HepG2 (cell line): ENCODE data around the gene ETS1. TPM values are rescaled to one million over a fixed set of nuclear protein-coding genes. Genes with fewer than 3 reads are reported as not detected.

Experiments used
- CENPT ChIP-seq: sonication (generic); formaldehyde crosslinking; IDR thresholded peaks from 2 replicates; pipeline ENCODE4 v1.8.0; 2022; ENCODE audit warnings: low read depth, mild to moderate bottlenecking, moderate library complexity, missing genetic modification reagents
- SRF ChIP-seq: IDR thresholded peaks from 2 replicates; pipeline ENCODE4 v1.6.1; 2011; ENCODE audit warnings: mild to moderate bottlenecking, low read depth, low read length, moderate library complexity
- ZNF607 ChIP-seq: sonication (generic); formaldehyde crosslinking; IDR thresholded peaks from 2 replicates; pipeline ENCODE4 v1.5.1; 2020; ENCODE audit warnings: missing genetic modification reagents, mild to moderate bottlenecking, borderline replicate concordance
- polyA plus RNA-seq, 8 experiments: library from polyadenylated mRNA; depleted of rRNA in 3 of 8; stranded (reverse) in 7 of 8; unstranded in 1 of 8; fragments of >200 nt; fragmentation: Illumina TruSeq in 4 of 8; extraction: Trizol in 4 of 8; gene quantifications; 2 replicates each; pipeline versions ENCODE4 v1.2.1 to v1.2.3, GENCODE V29; 2011 to 2016; ENCODE audit warnings: low read depth in 4 of 8, missing spikeins in 1 of 8, mixed read lengths in 1 of 8; ENCODE audit not compliant: insufficient read depth in 1 of 8
- total RNA-seq, 5 experiments: library from RNA; depleted of rRNA; stranded (reverse); fragments of >200 nt; fragmentation: Illumina TruSeq; extraction: Trizol; gene quantifications; 2 replicates each; pipeline ENCODE4 v1.2.3, GENCODE V29; 2016; ENCODE audit warnings: low read depth in 1 of 5
- TF ChIP-seq, protein P1 (sequence below): sonication (generic); formaldehyde crosslinking; IDR thresholded peaks from 2 replicates; pipeline ENCODE4 v1.5.0; 2020; ENCODE audit warnings: mild to moderate bottlenecking, missing genetic modification reagents, borderline replicate concordance

The ETS1 gene
- total and polyA plus RNA-seq, 2 of the 13 experiments (the other 11 are each of a cell fraction or from before 2014, with no cell fraction given) = 0.18 to 0.34 TPM

- no peak for TF ChIP-seq ZNF607 (CRISPR knock-in tag)
- TF ChIP-seq CENPT = no peak
- TF ChIP-seq SRF = no peak
- TF ChIP-seq, protein P1, sequence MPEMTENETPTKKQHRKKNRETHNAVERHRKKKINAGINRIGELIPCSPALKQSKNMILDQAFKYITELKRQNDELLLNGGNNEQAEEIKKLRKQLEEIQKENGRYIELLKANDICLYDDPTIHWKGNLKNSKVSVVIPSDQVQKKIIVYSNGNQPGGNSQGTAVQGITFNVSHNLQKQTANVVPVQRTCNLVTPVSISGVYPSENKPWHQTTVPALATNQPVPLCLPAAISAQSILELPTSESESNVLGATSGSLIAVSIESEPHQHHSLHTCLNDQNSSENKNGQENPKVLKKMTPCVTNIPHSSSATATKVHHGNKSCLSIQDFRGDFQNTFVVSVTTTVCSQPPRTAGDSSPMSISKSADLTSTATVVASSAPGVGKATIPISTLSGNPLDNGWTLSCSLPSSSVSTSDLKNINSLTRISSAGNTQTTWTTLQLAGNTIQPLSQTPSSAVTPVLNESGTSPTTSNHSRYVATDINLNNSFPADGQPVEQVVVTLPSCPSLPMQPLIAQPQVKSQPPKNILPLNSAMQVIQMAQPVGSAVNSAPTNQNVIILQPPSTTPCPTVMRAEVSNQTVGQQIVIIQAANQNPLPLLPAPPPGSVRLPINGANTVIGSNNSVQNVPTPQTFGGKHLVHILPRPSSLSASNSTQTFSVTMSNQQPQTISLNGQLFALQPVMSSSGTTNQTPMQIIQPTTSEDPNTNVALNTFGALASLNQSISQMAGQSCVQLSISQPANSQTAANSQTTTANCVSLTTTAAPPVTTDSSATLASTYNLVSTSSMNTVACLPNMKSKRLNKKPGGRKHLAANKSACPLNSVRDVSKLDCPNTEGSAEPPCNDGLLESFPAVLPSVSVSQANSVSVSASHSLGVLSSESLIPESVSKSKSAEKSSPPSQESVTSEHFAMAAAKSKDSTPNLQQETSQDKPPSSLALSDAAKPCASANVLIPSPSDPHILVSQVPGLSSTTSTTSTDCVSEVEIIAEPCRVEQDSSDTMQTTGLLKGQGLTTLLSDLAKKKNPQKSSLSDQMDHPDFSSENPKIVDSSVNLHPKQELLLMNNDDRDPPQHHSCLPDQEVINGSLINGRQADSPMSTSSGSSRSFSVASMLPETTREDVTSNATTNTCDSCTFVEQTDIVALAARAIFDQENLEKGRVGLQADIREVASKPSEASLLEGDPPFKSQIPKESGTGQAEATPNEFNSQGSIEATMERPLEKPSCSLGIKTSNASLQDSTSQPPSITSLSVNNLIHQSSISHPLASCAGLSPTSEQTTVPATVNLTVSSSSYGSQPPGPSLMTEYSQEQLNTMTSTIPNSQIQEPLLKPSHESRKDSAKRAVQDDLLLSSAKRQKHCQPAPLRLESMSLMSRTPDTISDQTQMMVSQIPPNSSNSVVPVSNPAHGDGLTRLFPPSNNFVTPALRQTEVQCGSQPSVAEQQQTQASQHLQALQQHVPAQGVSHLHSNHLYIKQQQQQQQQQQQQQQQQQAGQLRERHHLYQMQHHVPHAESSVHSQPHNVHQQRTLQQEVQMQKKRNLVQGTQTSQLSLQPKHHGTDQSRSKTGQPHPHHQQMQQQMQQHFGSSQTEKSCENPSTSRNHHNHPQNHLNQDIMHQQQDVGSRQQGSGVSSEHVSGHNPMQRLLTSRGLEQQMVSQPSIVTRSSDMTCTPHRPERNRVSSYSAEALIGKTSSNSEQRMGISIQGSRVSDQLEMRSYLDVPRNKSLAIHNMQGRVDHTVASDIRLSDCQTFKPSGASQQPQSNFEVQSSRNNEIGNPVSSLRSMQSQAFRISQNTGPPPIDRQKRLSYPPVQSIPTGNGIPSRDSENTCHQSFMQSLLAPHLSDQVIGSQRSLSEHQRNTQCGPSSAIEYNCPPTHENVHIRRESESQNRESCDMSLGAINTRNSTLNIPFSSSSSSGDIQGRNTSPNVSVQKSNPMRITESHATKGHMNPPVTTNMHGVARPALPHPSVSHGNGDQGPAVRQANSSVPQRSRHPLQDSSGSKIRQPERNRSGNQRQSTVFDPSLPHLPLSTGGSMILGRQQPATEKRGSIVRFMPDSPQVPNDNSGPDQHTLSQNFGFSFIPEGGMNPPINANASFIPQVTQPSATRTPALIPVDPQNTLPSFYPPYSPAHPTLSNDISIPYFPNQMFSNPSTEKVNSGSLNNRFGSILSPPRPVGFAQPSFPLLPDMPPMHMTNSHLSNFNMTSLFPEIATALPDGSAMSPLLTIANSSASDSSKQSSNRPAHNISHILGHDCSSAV (CRISPR knock-in tag) = no peak
Observed at GRCh38 chr11:128457874-128458273, 129.5 kb downstream of the ETS1 start (continued).
